NCI-H1417 treated with DMSO at 0.1 percent for 48 hours (cell line): Measurements from ENCODE around the gene PRRG2.

Source experiments
- DNase-seq: peaks from one replicate; lab custom pipeline; 2025; lab: John Stamatoyannopoulos, UW

The PRRG2 gene

GRCh38 chr19:49640113-49640898 is 59.2 kb downstream of the PRRG2 start, which contains the start of gene RRAS:
RRAS (minus strand) TSS chr19:49640143; CDS start chr19:49640098, 45 bp downstream.
- peak; percentile 97 for DNase-seq
